ENCODE measurements around the gene THAP12. TPM values are rescaled to one million over a fixed set of nuclear protein-coding genes. Genes with fewer than 3 reads are reported as not detected.
A peak's percentile ranks its signal among the peaks of the same experiment; 100 is the strongest.

Gene THAP12
- total and polyA plus RNA-seq, 2 donors (not counting 1 experiment from before 2014, with no cell fraction given), result 16.8 to 55.6 TPM

- Histone ChIP-seq H3K4me2 (replicated peaks; ENCODE audit: low read depth, low read length, poor library complexity, severe bottlenecking) (no peak overlapping the region), H3K79me2 (ENCODE audit: control insufficient read depth, insufficient read depth, low read length) (no peaks in the 10 kb centered on the region), H3K27ac (ENCODE audit: low read length in 2 of 2) (no peak overlapping the region), H3K4me1 (ENCODE audit: control insufficient read depth in 2 of 2, insufficient read depth in 2 of 2, low read length in 2 of 2) (peaks cover 0 to 3% of the 10 kb centered on the region in 2 donors), H3K36me3 (replicated peaks in 1 of 2; ENCODE audit: control extremely low read depth in 1 of 2, control insufficient read depth in 1 of 2, extremely low read depth in 1 of 2, insufficient read depth in 2 of 2, low read length in 1 of 2) (no peaks in the 10 kb centered on the region), H3K9me3 (ENCODE audit: control extremely low read depth in 1 of 3, control insufficient read depth in 2 of 3, insufficient read depth in 1 of 3, low read length in 2 of 3) (no peaks in the 10 kb centered on the region), H3K9ac (ENCODE audit: low read length) (no peak overlapping the region), H3K4me3 (ENCODE audit: control extremely low read depth in 1 of 5, extremely low read depth in 1 of 5, insufficient read depth in 1 of 5, low read depth in 2 of 5, low read length in 4 of 5) (no peak overlapping the region), H2AFZ (ENCODE audit: insufficient read depth, low read depth, low read length, poor library complexity, severe bottlenecking) (no peak overlapping the region), H4K20me1 (ENCODE audit: control insufficient read depth, insufficient read depth, low read length, poor library complexity, severe bottlenecking) (no peaks in the 10 kb centered on the region), H3K27me3 (replicated peaks in 1 of 4; ENCODE audit: control extremely low read depth in 1 of 4, control insufficient read depth in 3 of 4, insufficient read depth in 4 of 4, low read length in 3 of 4) (no peaks in the 10 kb centered on the region)
- H3K27ac Mint-ChIP-seq, result no peak overlapping the region
- intact Hi-C loops (cut with micrococcal nuclease), result no loop called here
- CTCF ChIA-PET, result no interaction called here
- DNase-seq (no peak), ATAC-seq (ENCODE audit: low read depth) (no peak)
- TF ChIP-seq EZH2 (IDR thresholded peaks at IDR 0.05; ENCODE audit: borderline replicate concordance, insufficient read depth, low read depth, low read length, poor library complexity, severe bottlenecking) (no peak), CTCF (IDR thresholded peaks at IDR 0.05) (no peak)
- peaks cover 4% of the 10 kb centered on the region for H3K4me1 Mint-ChIP-seq
- no peak overlapping the region for H3K4me3 Mint-ChIP-seq
- POLR2A ChIA-PET, result no interaction called here
- peaks cover 6% of the 10 kb centered on the region for H3K27me3 Mint-ChIP-seq
- H3K9me3 Mint-ChIP-seq (ENCODE audit: insufficient read depth), result no peaks in the 10 kb centered on the region
- 40% methylated on average over 3 of the region's 3 CpGs for WGBS (ENCODE audit: insufficient coverage)
Observed at GRCh38 chr11:76424379-76424778, 43.4 kb upstream of the THAP12 start.

DNA sequence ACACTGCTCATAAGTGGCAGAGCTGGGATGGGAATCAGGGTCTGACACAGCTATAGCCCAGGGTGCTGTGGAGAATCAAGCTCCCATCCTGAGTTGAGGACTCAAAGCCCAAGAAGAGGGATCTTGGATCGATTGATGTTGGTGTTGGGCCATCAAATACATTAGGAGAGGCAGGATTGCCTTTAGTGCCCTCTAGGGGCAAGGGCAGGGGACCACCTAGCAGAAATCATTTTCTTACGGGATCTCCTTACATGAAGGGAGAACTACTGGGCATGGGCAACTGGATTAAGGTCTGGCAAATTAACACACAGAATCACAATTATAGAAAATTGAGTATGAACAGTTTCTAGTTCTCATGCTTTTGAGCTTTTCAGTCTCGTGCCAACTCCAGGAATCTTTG is 39.0 kb upstream of the THAP12 start:
- WGBS (ENCODE audit: insufficient coverage), result 33% methylated on average over 1 of the region's 3 CpGs
- intact Hi-C loops (cut with micrococcal nuclease), result no loop called here
- no peak overlapping the region for H3K27ac Mint-ChIP-seq

More for the DNA sequence above, 39.0 kb upstream of the THAP12 start:
- DNase-seq, result peak; percentile 31
- Mint-ChIP-seq H3K4me3 (no peak overlapping the region), H3K9me3 (ENCODE audit: insufficient read depth) (no peaks in the 10 kb centered on the region), H3K27me3 (peaks cover 9% of the 10 kb centered on the region), H3K4me1 (peaks cover 4% of the 10 kb centered on the region)
- ChIA-PET POLR2A (no interaction called here), CTCF (interaction anchor here (0.5 to 3.1 kb wide), 4 partner anchors 13 to 261 kb away, joined by 3 to 12 read pairs (median 5); no protein-coding TSS in a partner anchor)
- Histone ChIP-seq H2AFZ (ENCODE audit: insufficient read depth, low read depth, low read length, poor library complexity, severe bottlenecking) (no peak overlapping the region), H3K36me3 (replicated peaks in 1 of 2; ENCODE audit: control extremely low read depth in 1 of 2, control insufficient read depth in 1 of 2, extremely low read depth in 1 of 2, insufficient read depth in 2 of 2, low read length in 1 of 2) (no peaks in the 10 kb centered on the region), H4K20me1 (ENCODE audit: control insufficient read depth, insufficient read depth, low read length, poor library complexity, severe bottlenecking) (no peaks in the 10 kb centered on the region), H3K9ac (ENCODE audit: low read length) (no peak overlapping the region), H3K4me2 (replicated peaks; ENCODE audit: low read depth, low read length, poor library complexity, severe bottlenecking) (no peak overlapping the region), H3K79me2 (ENCODE audit: control insufficient read depth, insufficient read depth, low read length) (no peaks in the 10 kb centered on the region), H3K4me1 (ENCODE audit: control insufficient read depth in 2 of 2, insufficient read depth in 2 of 2, low read length in 2 of 2) (peaks cover 0 to 3% of the 10 kb centered on the region in 2 donors), H3K4me3 (ENCODE audit: control extremely low read depth in 1 of 5, extremely low read depth in 1 of 5, insufficient read depth in 1 of 5, low read depth in 2 of 5, low read length in 4 of 5) (no peak overlapping the region), H3K27ac (ENCODE audit: low read length in 2 of 2) (no peak overlapping the region), H3K9me3 (ENCODE audit: control extremely low read depth in 1 of 3, control insufficient read depth in 2 of 3, insufficient read depth in 1 of 3, low read length in 2 of 3) (no peaks in the 10 kb centered on the region), H3K27me3 (replicated peaks in 1 of 4; ENCODE audit: control extremely low read depth in 1 of 4, control insufficient read depth in 3 of 4, insufficient read depth in 4 of 4, low read length in 3 of 4) (peaks cover 0 to 3% (median 0%) of the 10 kb centered on the region in 4 experiments)
- TF ChIP-seq CTCF (IDR thresholded peaks at IDR 0.05) (peak; percentile 67), EZH2 (IDR thresholded peaks at IDR 0.05; ENCODE audit: borderline replicate concordance, insufficient read depth, low read depth, low read length, poor library complexity, severe bottlenecking) (no peak)
- ATAC-seq (ENCODE audit: low read depth), result no peak

Measured in B cell (primary cell).